Colonic mucosa (tissue), 4 donors: ENCODE results near the gene LRCH1. TPM values are rescaled to one million over a fixed set of nuclear protein-coding genes. Genes with fewer than 3 reads are reported as not detected.

ENCODE experiments used
- DNase-seq: peaks from one replicate; pipeline ENCODE4 v3.0.0-alpha.2; 2020
- H3K27ac ChIP-seq: fragments of 200-600 bp; one replicate; pipeline ENCODE4 v1.8.0; 2021
- H3K27me3 ChIP-seq: fragments of 200-600 bp; one replicate; pipeline ENCODE4 v1.8.0; 2021
- H3K36me3 ChIP-seq: fragments of 200-600 bp; one replicate; pipeline ENCODE4 v1.8.0; 2021
- H3K4me1 ChIP-seq: fragments of 200-600 bp; one replicate; pipeline ENCODE4 v1.8.0; 2021; ENCODE audit warnings: mild to moderate bottlenecking
- H3K4me3 ChIP-seq: fragments of 200-600 bp; one replicate; pipeline ENCODE4 v1.8.0; 2021
- H3K9ac ChIP-seq, 2 donors: one replicate each; pipeline ENCODE4 v1.7.0; 2013; ENCODE audit warnings: control low read depth in 2 of 2, low read depth in 2 of 2, low read length in 2 of 2
- H3K9me3 ChIP-seq: fragments of 200-600 bp; one replicate; pipeline ENCODE4 v1.8.0; 2021
- CTCF ChIP-seq: fragments of 200-600 bp; IDR thresholded peaks from one replicate; pipeline ENCODE4 v1.8.0; 2022; ENCODE audit warnings: antibody characterized with exemption, mild to moderate bottlenecking
- intact Hi-C: fragments of 100-400 bp; cut with DNase I; formaldehyde crosslinking; loops from one replicate; pipeline ENCODE4 v1.14.1; 2022
- total RNA-seq, 2 donors: library from RNA; stranded (reverse); fragmentation: NEBNext Ultra II Directional in 1 of 2; extraction: Animal tissue kit (Norgen Biotek cat#: 25700) in 1 of 2; gene quantifications; one replicate each; pipeline ENCODE4 v1.2.1, GENCODE V29; 2021
- donor health status: healthy.
- donor health status: DM: no; HTN: no; CAD: no.
- donor health status: DM: no; HTN: no; CAD: no.

LRCH1 gene
- total RNA-seq, 2 donors from 2014 or later, result 12.8 to 19.6 TPM

- no peaks in the 10 kb centered on the region for H3K27me3 ChIP-seq
- H3K4me1 ChIP-seq, result peaks cover 7% of the 10 kb centered on the region
- TF ChIP-seq CTCF, result no peak
- H3K9me3 ChIP-seq, result no peaks in the 10 kb centered on the region
- H3K36me3 ChIP-seq, result no peaks in the 10 kb centered on the region
- intact Hi-C loops, result no loop called here
- DNase-seq, result no peak
- H3K9ac ChIP-seq, result no peak overlapping the region
- no peak overlapping the region for H3K27ac ChIP-seq
- no peak overlapping the region for H3K4me3 ChIP-seq
Measured at GRCh38 chr13:46576762-46577161, 23.8 kb downstream of the LRCH1 start.

GRCh38 chr13:46577696-46578589 lies 25.0 kb downstream of the LRCH1 start:
- Histone ChIP-seq H3K9me3 (no peaks in the 10 kb centered on the region), H3K4me3 (no peak overlapping the region), H3K9ac (no peak overlapping the region), H3K27me3 (no peaks in the 10 kb centered on the region), H3K36me3 (no peaks in the 10 kb centered on the region), H3K27ac (no peak overlapping the region), H3K4me1 (peaks cover 7% of the 10 kb centered on the region)
- intact Hi-C loops, result no loop called here
- no peak for TF ChIP-seq CTCF
- no peak for DNase-seq

- no peaks in the 10 kb centered on the region for H3K9me3 ChIP-seq
- intact Hi-C loops, result no loop called here
- H3K4me1 ChIP-seq, result peaks cover 9% of the 10 kb centered on the region
- no peaks in the 10 kb centered on the region for H3K27me3 ChIP-seq
- no peak overlapping the region for H3K9ac ChIP-seq
- H3K36me3 ChIP-seq, result no peaks in the 10 kb centered on the region
- no peak overlapping the region for H3K27ac ChIP-seq
- DNase-seq, result no peak
- TF ChIP-seq CTCF, result no peak
- no peak overlapping the region for H3K4me3 ChIP-seq
Measured at GRCh38 chr13:46578590-46578975, 25.6 kb downstream of the LRCH1 start.

GRCh38 chr13:46580362-46580839 lies 27.4 kb downstream of the LRCH1 start:
- no peak overlapping the region for H3K27ac ChIP-seq
- no peak overlapping the region for H3K9ac ChIP-seq
- no peak for TF ChIP-seq CTCF
- no peaks in the 10 kb centered on the region for H3K27me3 ChIP-seq
- H3K9me3 ChIP-seq, result no peaks in the 10 kb centered on the region
- H3K4me3 ChIP-seq, result no peak overlapping the region
- peaks cover 15% of the 10 kb centered on the region for H3K4me1 ChIP-seq
- intact Hi-C loops, result no loop called here
- DNase-seq, result no peak
- H3K36me3 ChIP-seq, result no peaks in the 10 kb centered on the region

- peaks cover 16% of the 10 kb centered on the region for H3K4me1 ChIP-seq
- H3K4me3 ChIP-seq, result no peak overlapping the region
- H3K36me3 ChIP-seq, result no peaks in the 10 kb centered on the region
- TF ChIP-seq CTCF, result no peak
- no peak overlapping the region for H3K9ac ChIP-seq
- H3K9me3 ChIP-seq, result no peaks in the 10 kb centered on the region
- intact Hi-C loops, result no loop called here
- H3K27me3 ChIP-seq, result no peaks in the 10 kb centered on the region
- no peak for DNase-seq
- H3K27ac ChIP-seq, result no peak overlapping the region
Measured at GRCh38 chr13:46582190-46582589, 29.2 kb downstream of the LRCH1 start.
